Fibroblast of the conjunctiva (primary cell): Measurements from ENCODE around the gene SRD5A1.

Experiments used
- DNase-seq: peaks from one replicate; pipeline ENCODE4 v3.0.0-alpha.2; 2010; ENCODE audit warnings: low read depth

Gene SRD5A1

GRCh38 chr5:6632888-6633468 is at the start of gene SRD5A1, which contains the start of gene NSUN2:
Gene SRD5A1, plus strand, starts transcription at chr5:6633440. Its CDS starts 137 bp downstream, at chr5:6633577.
Gene NSUN2, minus strand, starts transcription at chr5:6633044. Its CDS starts 65 bp downstream, at chr5:6632979.
- DNase-seq = peak; percentile 88

GRCh38 chr5:6584101-6584645 is 49.1 kb upstream of the SRD5A1 start:
- DNase-seq = no peak

- no peak for DNase-seq
Observed at GRCh38 chr5:6584727-6585126, 48.5 kb upstream of the SRD5A1 start.

- no peak for DNase-seq
Observed at GRCh38 chr5:6585168-6585567, 48.1 kb upstream of the SRD5A1 start.

- no peak for DNase-seq
Observed at GRCh38 chr5:6585939-6586646, 47.1 kb upstream of the SRD5A1 start.

GRCh38 chr5:6586647-6587042 is 46.6 kb upstream of the SRD5A1 start:
- no peak for DNase-seq

- DNase-seq = no peak
Observed at GRCh38 chr5:6587171-6587570, 46.1 kb upstream of the SRD5A1 start.

GRCh38 chr5:6590581-6590980 is 42.7 kb upstream of the SRD5A1 start:
- no peak for DNase-seq

GRCh38 chr5:6591671-6592288 is 41.5 kb upstream of the SRD5A1 start:
- DNase-seq = no peak

- no peak for DNase-seq
Observed at GRCh38 chr5:6592601-6593000, 40.6 kb upstream of the SRD5A1 start.

- DNase-seq = no peak
Observed at GRCh38 chr5:6593148-6594016, 39.9 kb upstream of the SRD5A1 start.

GRCh38 chr5:6594066-6594465 is 39.2 kb upstream of the SRD5A1 start:
- DNase-seq = no peak

- no peak for DNase-seq
Observed at GRCh38 chr5:6595405-6595804, 37.8 kb upstream of the SRD5A1 start.

- DNase-seq = no peak
Observed at GRCh38 chr5:6596388-6596787, 36.9 kb upstream of the SRD5A1 start.

GRCh38 chr5:6597557-6597956 is 35.7 kb upstream of the SRD5A1 start:
- DNase-seq = no peak

- no peak for DNase-seq
Observed at GRCh38 chr5:6598351-6598900, 34.8 kb upstream of the SRD5A1 start.

- no peak for DNase-seq
Observed at GRCh38 chr5:6599739-6600138, 33.5 kb upstream of the SRD5A1 start.

- no peak for DNase-seq
Observed at GRCh38 chr5:6601271-6601670, 32.0 kb upstream of the SRD5A1 start.

GRCh38 chr5:6601816-6602215 is 31.4 kb upstream of the SRD5A1 start:
- no peak for DNase-seq

GRCh38 chr5:6602441-6602840 is 30.8 kb upstream of the SRD5A1 start:
- DNase-seq = no peak

- DNase-seq = no peak
Observed at GRCh38 chr5:6603643-6604042, 29.6 kb upstream of the SRD5A1 start.

- DNase-seq = no peak
Observed at GRCh38 chr5:6604341-6604740, 28.9 kb upstream of the SRD5A1 start.
